HCT116 (cell line): ENCODE data around the gene TASP1. TPM values are rescaled to one million over a fixed set of nuclear protein-coding genes. Genes with fewer than 3 reads are reported as not detected.

ENCODE experiments used
- ATAC-seq: fragments of 200-7000 bp; cut with Tn5 transposase; 2 replicates; pipeline ENCODE4 v1.9.1; 2020; ENCODE audit warnings: mild to moderate bottlenecking, moderate library complexity
- BruUV-seq: library from RNA; stranded (reverse); fragments of 400-500 nt; replicated peaks from 2 replicates; lab custom pipeline; 2021; lab: Mats Ljungman, UMichigan
- CTCF ChIA-PET: fragments of 300-600 bp; sonication (Branson Sonifier 250); formaldehyde crosslinking; loops from one replicate; lab custom pipeline; 2021; ENCODE audit warnings: antibody characterized with exemption; lab: Charles Lee
- POLR2A ChIA-PET: fragments of 300-600, 350-600 bp; sonication (Branson Sonifier 250); formaldehyde crosslinking; loops from one replicate; lab custom pipeline; 2021; ENCODE audit warnings: antibody characterized with exemption; lab: Charles Lee
- RAD21 ChIA-PET, 2 experiments: fragments of 300-600 bp; sonication (Branson Sonifier 250); formaldehyde crosslinking; loops; one replicate each; lab custom pipeline; 2023; ENCODE audit warnings: low total read pairs in 2 of 2; ENCODE audit not compliant: uncharacterized antibody in 2 of 2, unreplicated experiment in 2 of 2, low non-redundant PET in 1 of 2; lab: Charles Lee
- DNase-seq: peaks from one replicate; pipeline ENCODE4 v3.0.0-alpha.2; 2010; ENCODE audit warnings: low read depth, low spot score
- H2AFZ ChIP-seq: fragments of 200-600 bp; shearing (Covaris generic), sonication (generic); 2 replicates; pipeline ENCODE4 v1.6.1; 2017; ENCODE audit warnings: low read depth, mixed run types, mixed read lengths, antibody characterized with exemption, low read length; ENCODE audit not compliant: poor library complexity, severe bottlenecking
- H3K27ac ChIP-seq: 2 replicates; pipeline ENCODE4 v1.5.1; 2012; ENCODE audit warnings: low read depth, low read length
- H3K27me3 ChIP-seq: fragments of 200-600 bp; sonication (generic); 2 replicates; pipeline ENCODE4 v1.6.1; 2016; ENCODE audit warnings: mixed run types, low read length, mixed read lengths; ENCODE audit not compliant: insufficient read depth
- H3K36me3 ChIP-seq, 2 experiments: fragments of 200-500 bp in 1 of 2; fragments of 200-600 bp in 1 of 2; sonication (Bioruptor generic) in 1 of 2; sonication (generic) in 1 of 2; 2 replicates each; pipeline versions ENCODE4 v1.5.1 to v1.6.1; 2014 to 2016; ENCODE audit warnings: low read length in 2 of 2, inconsistent platforms in 1 of 2, mixed read lengths in 1 of 2, mixed run types in 1 of 2; ENCODE audit not compliant: insufficient read depth in 2 of 2, control insufficient read depth in 1 of 2
- H3K4me1 ChIP-seq, 2 experiments: fragments of 200-600 bp in 1 of 2; sonication (generic) in 1 of 2; 2 replicates each; pipeline versions ENCODE4 v1.5.1 to v1.6.1; 2012 to 2017; ENCODE audit warnings: low read length in 2 of 2, inconsistent platforms in 1 of 2, mild to moderate bottlenecking in 1 of 2, mixed read lengths in 1 of 2, mixed run types in 1 of 2, moderate library complexity in 1 of 2; ENCODE audit not compliant: insufficient read depth in 2 of 2, control insufficient read depth in 1 of 2
- H3K4me2 ChIP-seq: fragments of 200-600 bp; sonication (generic); 2 replicates; pipeline ENCODE4 v1.6.1; 2017; ENCODE audit warnings: mixed run types, low read length, mixed read lengths
- H3K4me3 ChIP-seq, 2 experiments: fragments of 200-600 bp in 1 of 2; sonication (generic) in 1 of 2; replicated peaks in 1 of 2; 2 replicates each; pipeline ENCODE4 v1.5.1; 2011 to 2016; ENCODE audit warnings: low read length in 2 of 2, control low read depth in 1 of 2, low read depth in 1 of 2, mild to moderate bottlenecking in 1 of 2, mixed read lengths in 1 of 2, mixed run types in 1 of 2
- H3K79me2 ChIP-seq: fragments of 200-600 bp; sonication (generic); 2 replicates; pipeline ENCODE4 v1.6.1; 2017; ENCODE audit warnings: mild to moderate bottlenecking, mixed run types, low read length, moderate library complexity, mixed read lengths; ENCODE audit not compliant: insufficient read depth
- H3K9ac ChIP-seq: fragments of 200-600 bp; sonication (generic); 2 replicates; pipeline ENCODE4 v1.6.1; 2016; ENCODE audit warnings: low read length, mixed read lengths
- H3K9me2 ChIP-seq: fragments of 200-600 bp; sonication (generic), shearing (Covaris generic); 2 replicates; pipeline ENCODE4 v1.6.1; 2017; ENCODE audit warnings: mixed run types, mild to moderate bottlenecking, moderate library complexity; ENCODE audit not compliant: insufficient read depth
- H3K9me3 ChIP-seq, 2 experiments: fragments of 200-500 bp in 1 of 2; fragments of 200-600 bp in 1 of 2; sonication (Bioruptor generic) in 1 of 2; sonication (generic) in 1 of 2; 2 replicates each; pipeline ENCODE4 v1.6.1; 2014 to 2017; ENCODE audit warnings: low read length in 2 of 2, mixed read lengths in 2 of 2, inconsistent platforms in 1 of 2, low read depth in 1 of 2, mild to moderate bottlenecking in 1 of 2, mixed run types in 1 of 2, moderate library complexity in 1 of 2; ENCODE audit not compliant: control insufficient read depth in 1 of 2, insufficient read depth in 1 of 2
- H4K20me1 ChIP-seq: fragments of 200-600 bp; sonication (generic), shearing (Covaris generic); 2 replicates; pipeline ENCODE4 v1.6.1; 2017; ENCODE audit warnings: mixed run types, mild to moderate bottlenecking, moderate library complexity; ENCODE audit not compliant: insufficient read depth
- CBX3 ChIP-seq: IDR thresholded peaks from 2 replicates; pipeline ENCODE4 v1.6.1; 2012; ENCODE audit warnings: low read depth
- CEBPB ChIP-seq: IDR thresholded peaks from 2 replicates; pipeline ENCODE4 v1.6.1; 2012; ENCODE audit warnings: low read depth
- ELF1 ChIP-seq: IDR thresholded peaks from 2 replicates; pipeline ENCODE4 v1.6.1; 2012; ENCODE audit warnings: low read depth, borderline replicate concordance
- EZH2 ChIP-seq: fragments of 200-600 bp; sonication (generic); IDR thresholded peaks from 2 replicates; pipeline ENCODE4 v1.6.1; 2017; ENCODE audit warnings: antibody characterized with exemption, mixed run types
- EZH2phosphoT487 ChIP-seq: fragments of 200-600 bp; IDR thresholded peaks from 2 replicates; pipeline ENCODE4 v1.6.1; 2018; ENCODE audit warnings: antibody characterized with exemption, borderline replicate concordance
- POLR2A ChIP-seq: IDR thresholded peaks from 2 replicates; pipeline ENCODE4 v1.7.0; 2011; ENCODE audit warnings: borderline replicate concordance; ENCODE audit not compliant: insufficient read depth, insufficient read length; ENCODE audit errors: extremely low read depth
- POLR2AphosphoS5 ChIP-seq: IDR thresholded peaks from 2 replicates; pipeline ENCODE4 v1.6.1; 2011; ENCODE audit warnings: mild to moderate bottlenecking, low read depth, low read length, moderate library complexity
- RAD21 ChIP-seq: IDR thresholded peaks from 2 replicates; pipeline ENCODE4 v1.6.1; 2012; ENCODE audit warnings: low read depth, mild to moderate bottlenecking
- SIN3A ChIP-seq: IDR thresholded peaks from 2 replicates; pipeline ENCODE4 v1.6.1; 2012; ENCODE audit warnings: low read depth
- SP1 ChIP-seq: IDR thresholded peaks from 2 replicates; pipeline ENCODE4 v1.6.1; 2012; ENCODE audit warnings: low read depth
- SRF ChIP-seq: IDR thresholded peaks from 2 replicates; pipeline ENCODE4 v1.6.1; 2012; ENCODE audit warnings: low read depth
- TCF7L2 ChIP-seq: IDR thresholded peaks from 2 replicates; pipeline ENCODE4 v1.7.0; 2011; ENCODE audit warnings: borderline replicate concordance, inconsistent platforms; ENCODE audit not compliant: insufficient read depth, insufficient read length; ENCODE audit errors: extremely low read depth
- ZNF274 ChIP-seq: fragments of 200-500 bp; sonication (Bioruptor generic); IDR thresholded peaks from 2 replicates; pipeline ENCODE4 v1.6.1; 2014; ENCODE audit warnings: mild to moderate bottlenecking, low read depth, low read length, inconsistent platforms
- intact Hi-C: fragments of 100-400 bp; cut with micrococcal nuclease; formaldehyde crosslinking; loops from 2 replicates; pipeline ENCODE4 v1.10.0; 2022
- total RNA-seq: library from RNA; stranded (reverse); gene quantifications from one replicate; pipeline ENCODE4 v1.2.1, GENCODE V29; 2021; ENCODE audit not compliant: unreplicated experiment
- TF ChIP-seq, protein P1 (sequence below): IDR thresholded peaks from 2 replicates; pipeline ENCODE4 v1.6.1; 2012
- TF ChIP-seq, protein P2 (sequence below): IDR thresholded peaks from 2 replicates; pipeline ENCODE4 v1.6.1; 2012
- TF ChIP-seq, protein P3 (sequence below), 3 experiments: fragments of 200-600 bp in 1 of 3; sonication (generic) in 1 of 3; IDR thresholded peaks in 2 of 3; conservative IDR thresholded peaks in 1 of 3; 2 replicates each; pipeline ENCODE4 v1.5.1; 2012 to 2017; ENCODE audit warnings: low read depth in 2 of 3, low read length in 2 of 3, antibody characterized with exemption in 1 of 3, borderline replicate concordance in 1 of 3, control low read depth in 1 of 3, mild to moderate bottlenecking in 1 of 3, mixed read lengths in 1 of 3, mixed run types in 1 of 3, moderate library complexity in 1 of 3; ENCODE audit not compliant: insufficient read depth in 1 of 3

TASP1 gene
- total RNA-seq, 1 experiment from 2014 or later: 19.1 TPM

DNA sequence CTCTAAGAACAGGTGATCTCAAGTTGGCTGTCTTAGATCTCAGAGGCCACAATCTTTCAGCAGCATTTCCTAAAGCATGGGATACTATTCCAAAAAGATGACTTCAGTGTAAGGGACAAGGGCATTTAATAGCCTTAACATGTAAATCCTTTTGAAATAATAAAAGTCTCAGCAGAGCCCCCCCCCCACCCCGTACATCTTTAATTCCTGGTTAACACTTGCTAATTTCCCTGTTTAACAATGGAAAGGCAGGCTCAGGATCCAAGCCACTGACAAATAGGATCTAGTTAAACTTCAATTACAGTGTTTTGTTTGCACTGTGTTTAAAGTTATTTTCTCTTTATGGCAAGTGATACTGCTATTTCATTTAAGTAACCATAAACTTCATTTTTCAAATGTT is 12.0 kb downstream of the TASP1 start:
- RAD21 ChIA-PET: no interaction called here
- TF ChIP-seq SIN3A (no peak), SRF (no peak), CBX3 (no peak), POLR2AphosphoS5 (no peak), EZH2phosphoT487 (no peak), ZNF274 (no peak), POLR2A (no peak), ELF1 (no peak), EZH2 (no peak)
- TF ChIP-seq, protein P1, sequence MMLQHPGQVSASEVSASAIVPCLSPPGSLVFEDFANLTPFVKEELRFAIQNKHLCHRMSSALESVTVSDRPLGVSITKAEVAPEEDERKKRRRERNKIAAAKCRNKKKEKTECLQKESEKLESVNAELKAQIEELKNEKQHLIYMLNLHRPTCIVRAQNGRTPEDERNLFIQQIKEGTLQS: no peak
- TF ChIP-seq, all 23 proteins: peak for 0
- no peaks in the 10 kb centered on the region for H3K4me1 ChIP-seq
- no peak overlapping the region for H3K27ac ChIP-seq
- ChIA-PET CTCF (no interaction called here), POLR2A (no interaction called here)
- DNase-seq (no peak), ATAC-seq (no peak)
- intact Hi-C loops: no loop called here
- H3K9me3 ChIP-seq: no peaks in the 10 kb centered on the region
- no peaks in the 10 kb centered on the region for H3K27me3 ChIP-seq
- H3K36me3 ChIP-seq: peaks cover 0 to 5% of the 10 kb centered on the region in 2 experiments; a peak in 1 of 4 replicates
- H3K9ac ChIP-seq: no peak overlapping the region
- no peak overlapping the region for H2AFZ ChIP-seq
- no peak overlapping the region for H3K4me2 ChIP-seq
- no TSS peak for BruUV-seq
- H3K9me2 ChIP-seq: no peaks in the 10 kb centered on the region
- H4K20me1 ChIP-seq: no peaks in the 10 kb centered on the region
- H3K4me3 ChIP-seq: no peak overlapping the region
- H3K79me2 ChIP-seq: peaks cover 34% of the 10 kb centered on the region

DNA sequence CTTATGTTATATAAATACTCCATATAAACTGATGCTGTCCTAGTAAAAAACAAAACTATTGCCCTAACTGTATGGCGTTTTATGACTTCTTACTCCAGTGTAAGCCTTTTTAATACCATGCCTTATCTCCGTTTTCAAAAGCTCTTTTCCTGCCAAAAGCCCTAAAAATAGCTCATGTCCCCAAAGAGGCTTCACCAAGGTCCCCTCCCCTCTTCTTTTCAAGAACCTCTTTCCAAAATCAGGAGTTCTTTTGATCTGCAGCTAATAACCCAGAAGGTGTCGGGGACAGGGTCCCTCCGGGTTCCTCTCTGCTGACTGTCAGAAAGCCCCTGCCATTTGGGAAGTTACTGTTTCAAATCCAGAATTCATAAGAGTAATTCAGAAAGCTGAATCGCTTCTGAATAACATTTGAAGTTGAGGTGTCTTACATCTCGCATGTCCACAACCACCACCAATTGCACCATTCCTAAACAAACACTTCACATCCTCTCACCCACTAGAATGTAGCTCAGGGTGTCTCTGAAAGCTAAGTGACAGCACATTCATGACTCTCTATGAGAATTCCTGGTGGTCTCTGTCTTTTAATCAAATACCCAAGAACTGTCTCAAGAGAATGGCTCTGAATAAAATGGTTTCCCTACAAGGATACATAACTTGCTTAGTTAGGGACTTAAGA is 13.3 kb downstream of the TASP1 start:
- H3K27ac ChIP-seq: no peak overlapping the region
- H3K9me2 ChIP-seq: no peaks in the 10 kb centered on the region
- H3K9me3 ChIP-seq: no peaks in the 10 kb centered on the region
- DNase-seq: no peak
- no peaks in the 10 kb centered on the region for H3K27me3 ChIP-seq
- no peaks in the 10 kb centered on the region for H3K4me1 ChIP-seq
- no TSS peak for BruUV-seq
- RAD21 ChIA-PET: no interaction called here
- H4K20me1 ChIP-seq: no peaks in the 10 kb centered on the region
- no peak overlapping the region for H3K4me2 ChIP-seq
- H2AFZ ChIP-seq: no peak overlapping the region
- no peak overlapping the region for H3K9ac ChIP-seq
- H3K79me2 ChIP-seq: peaks cover 22% of the 10 kb centered on the region
- POLR2A ChIA-PET: no interaction called here
- intact Hi-C loops: no loop called here
- no peak for ATAC-seq
- H3K36me3 ChIP-seq: peaks cover 0 to 5% of the 10 kb centered on the region in 2 experiments; a peak in 1 of 4 replicates
- H3K4me3 ChIP-seq: no peak overlapping the region
- CTCF ChIA-PET: no interaction called here
- TF ChIP-seq TCF7L2 (no peak), ELF1 (no peak), EZH2 (no peak), SP1 (no peak), CEBPB (no peak), RAD21 (no peak), ZNF274 (no peak), SRF (no peak)
- TF ChIP-seq, protein P2, sequence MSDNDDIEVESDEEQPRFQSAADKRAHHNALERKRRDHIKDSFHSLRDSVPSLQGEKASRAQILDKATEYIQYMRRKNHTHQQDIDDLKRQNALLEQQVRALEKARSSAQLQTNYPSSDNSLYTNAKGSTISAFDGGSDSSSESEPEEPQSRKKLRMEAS: no peak
- TF ChIP-seq, protein P3, sequence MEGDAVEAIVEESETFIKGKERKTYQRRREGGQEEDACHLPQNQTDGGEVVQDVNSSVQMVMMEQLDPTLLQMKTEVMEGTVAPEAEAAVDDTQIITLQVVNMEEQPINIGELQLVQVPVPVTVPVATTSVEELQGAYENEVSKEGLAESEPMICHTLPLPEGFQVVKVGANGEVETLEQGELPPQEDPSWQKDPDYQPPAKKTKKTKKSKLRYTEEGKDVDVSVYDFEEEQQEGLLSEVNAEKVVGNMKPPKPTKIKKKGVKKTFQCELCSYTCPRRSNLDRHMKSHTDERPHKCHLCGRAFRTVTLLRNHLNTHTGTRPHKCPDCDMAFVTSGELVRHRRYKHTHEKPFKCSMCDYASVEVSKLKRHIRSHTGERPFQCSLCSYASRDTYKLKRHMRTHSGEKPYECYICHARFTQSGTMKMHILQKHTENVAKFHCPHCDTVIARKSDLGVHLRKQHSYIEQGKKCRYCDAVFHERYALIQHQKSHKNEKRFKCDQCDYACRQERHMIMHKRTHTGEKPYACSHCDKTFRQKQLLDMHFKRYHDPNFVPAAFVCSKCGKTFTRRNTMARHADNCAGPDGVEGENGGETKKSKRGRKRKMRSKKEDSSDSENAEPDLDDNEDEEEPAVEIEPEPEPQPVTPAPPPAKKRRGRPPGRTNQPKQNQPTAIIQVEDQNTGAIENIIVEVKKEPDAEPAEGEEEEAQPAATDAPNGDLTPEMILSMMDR (IDR thresholded peaks at IDR 0.05 in 2 of 3, conservative IDR thresholded peaks at IDR 0.05 in 1 of 3; ENCODE audit: borderline replicate concordance in 1 of 3, insufficient read depth in 1 of 3, low read depth in 2 of 3, low read length in 2 of 3): no peak
- TF ChIP-seq, protein P1: no peak
